Stimulated activated CD4-positive, alpha-beta T cell treated with anti-CD3 and anti-CD28 coated beads, TNF-alpha, amount 100 ng/mL, for 4 hours (primary cell): ENCODE measurements around the gene ARL8B.

Experiments used
- DNase-seq, 3 experiments: peaks; one replicate each; pipeline ENCODE4 v3.0.0-alpha.2; 2020; ENCODE audit warnings: low read depth in 3 of 3

Gene ARL8B

GRCh38 chr3:5186089-5186857, 64.2 kb downstream of the ARL8B start:
- DNase-seq: no peak

- DNase-seq: no peak
Measured at GRCh38 chr3:5186858-5187155, 64.7 kb downstream of the ARL8B start.

GRCh38 chr3:5187156-5187919, 65.2 kb downstream of the ARL8B start, which contains the start of gene EDEM1:
EDEM1 (plus strand) TSS chr3:5187707; CDS start chr3:5187806, 99 bp downstream.
- DNase-seq: peak; percentile 87 to 95 (median 92)

- DNase-seq: peak; percentile 26 to 39 (median 32)
Measured at GRCh38 chr3:5187920-5188418, 65.9 kb downstream of the ARL8B start.

GRCh38 chr3:5188419-5189221, 66.5 kb downstream of the ARL8B start:
- DNase-seq: peak; percentile 32 to 43 (median 34)

GRCh38 chr3:5190147-5190791, 68.2 kb downstream of the ARL8B start:
- no peak for DNase-seq

- DNase-seq: no peak
Measured at GRCh38 chr3:5191555-5192304, 69.6 kb downstream of the ARL8B start.

- peak in 1 of 3 experiments; percentile 20 for DNase-seq
Measured at GRCh38 chr3:5192571-5193365, 70.7 kb downstream of the ARL8B start.

GRCh38 chr3:5194341-5194740, 72.2 kb downstream of the ARL8B start:
- DNase-seq: no peak

GRCh38 chr3:5194801-5195509, 72.9 kb downstream of the ARL8B start:
- peak in 1 of 3 experiments; percentile 34 for DNase-seq

GRCh38 chr3:5195605-5196004, 73.5 kb downstream of the ARL8B start:
- DNase-seq: no peak

- DNase-seq: no peak
Measured at GRCh38 chr3:5197022-5197421, 74.9 kb downstream of the ARL8B start.

GRCh38 chr3:5197470-5198312, 75.6 kb downstream of the ARL8B start:
- no peak for DNase-seq

GRCh38 chr3:5198313-5198677, 76.2 kb downstream of the ARL8B start:
- no peak for DNase-seq

- DNase-seq: no peak
Measured at GRCh38 chr3:5198986-5199731, 77.1 kb downstream of the ARL8B start.

- no peak for DNase-seq
Measured at GRCh38 chr3:5201536-5201935, 79.4 kb downstream of the ARL8B start.

- DNase-seq: no peak
Measured at GRCh38 chr3:5202222-5202621, 80.1 kb downstream of the ARL8B start.
